Measurements from ENCODE around the gene INS.

INS gene

DNA sequence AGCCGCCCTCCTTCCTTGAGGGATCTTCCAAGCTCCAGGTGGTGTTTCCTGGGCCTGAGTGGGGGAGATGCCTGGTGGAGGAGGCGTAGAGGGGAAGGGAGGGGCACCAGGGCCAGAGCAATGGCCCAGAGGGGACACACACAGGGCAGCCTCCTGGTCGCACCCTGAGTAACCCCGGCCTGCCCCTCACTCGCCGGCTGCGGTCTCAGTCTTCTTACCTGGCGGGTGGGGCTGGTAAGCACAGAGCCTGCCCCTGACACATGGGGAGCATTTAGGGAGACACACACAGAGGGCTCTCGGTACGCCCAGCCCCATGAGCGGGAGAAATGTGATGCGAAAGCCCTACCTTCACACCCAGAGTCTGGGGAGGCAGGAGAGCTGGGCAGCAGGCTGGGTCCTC, 45.7 kb downstream of the INS start:
- DNase-seq, result no peak
- TF ChIP-seq, protein P1, sequence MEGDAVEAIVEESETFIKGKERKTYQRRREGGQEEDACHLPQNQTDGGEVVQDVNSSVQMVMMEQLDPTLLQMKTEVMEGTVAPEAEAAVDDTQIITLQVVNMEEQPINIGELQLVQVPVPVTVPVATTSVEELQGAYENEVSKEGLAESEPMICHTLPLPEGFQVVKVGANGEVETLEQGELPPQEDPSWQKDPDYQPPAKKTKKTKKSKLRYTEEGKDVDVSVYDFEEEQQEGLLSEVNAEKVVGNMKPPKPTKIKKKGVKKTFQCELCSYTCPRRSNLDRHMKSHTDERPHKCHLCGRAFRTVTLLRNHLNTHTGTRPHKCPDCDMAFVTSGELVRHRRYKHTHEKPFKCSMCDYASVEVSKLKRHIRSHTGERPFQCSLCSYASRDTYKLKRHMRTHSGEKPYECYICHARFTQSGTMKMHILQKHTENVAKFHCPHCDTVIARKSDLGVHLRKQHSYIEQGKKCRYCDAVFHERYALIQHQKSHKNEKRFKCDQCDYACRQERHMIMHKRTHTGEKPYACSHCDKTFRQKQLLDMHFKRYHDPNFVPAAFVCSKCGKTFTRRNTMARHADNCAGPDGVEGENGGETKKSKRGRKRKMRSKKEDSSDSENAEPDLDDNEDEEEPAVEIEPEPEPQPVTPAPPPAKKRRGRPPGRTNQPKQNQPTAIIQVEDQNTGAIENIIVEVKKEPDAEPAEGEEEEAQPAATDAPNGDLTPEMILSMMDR (IDR thresholded peaks at IDR 0.05; ENCODE audit: low read depth, low read length, missing control alignments), result no peak
- Histone ChIP-seq H3K36me3 (replicated peaks) (no peaks in the 10 kb centered on the region), H3K27ac (no peak overlapping the region), H3K4me3 (ENCODE audit: low read depth, low read length) (no peak overlapping the region), H3K27me3 (replicated peaks) (no peaks in the 10 kb centered on the region)
- in situ Hi-C loops (cut with HindIII; ENCODE audit: low pct_ligation_motif_present, low sequenced_read_pairs), result no loop called here

DNA sequence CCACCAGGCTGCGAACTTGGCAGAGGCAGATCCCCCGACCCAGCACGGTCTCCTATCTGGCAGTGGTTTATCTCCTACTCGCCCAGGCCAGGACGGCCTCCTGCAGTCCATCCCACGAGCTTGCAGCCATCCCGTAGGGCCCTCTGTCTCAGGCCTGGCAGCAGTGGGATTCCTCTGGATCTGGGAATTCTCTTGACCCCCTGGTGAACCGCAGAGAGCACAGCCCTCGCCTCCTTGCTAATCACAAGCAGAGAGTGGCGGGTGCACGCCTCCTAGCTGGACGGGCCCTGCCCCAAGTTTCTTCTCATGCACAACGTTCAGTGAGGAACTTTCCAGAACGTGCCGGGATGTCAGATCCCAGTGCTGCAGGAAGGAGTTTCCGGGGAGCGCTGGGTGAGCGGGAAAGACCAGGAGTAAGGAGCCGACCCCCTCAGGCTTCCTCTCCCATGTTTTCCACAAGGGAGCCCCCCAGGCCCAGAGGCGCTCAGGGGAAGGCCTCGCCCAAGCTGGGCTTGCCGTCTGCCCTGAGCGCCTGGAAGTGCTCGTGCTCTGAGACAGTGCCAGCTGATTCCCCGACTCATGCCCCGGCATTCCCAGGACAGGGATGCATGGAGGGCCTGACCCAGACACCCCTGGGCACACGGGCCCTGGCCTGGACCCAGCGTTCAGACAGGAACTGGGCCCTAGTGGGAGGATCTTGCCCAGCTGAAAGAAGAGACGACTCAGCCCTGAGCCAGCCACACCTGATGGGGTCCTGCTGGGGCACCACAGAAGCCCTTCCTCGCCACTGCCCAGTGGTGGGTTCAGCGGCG, 46.4 kb downstream of the INS start:
- H3K27ac ChIP-seq, result no peak overlapping the region
- H3K4me3 ChIP-seq (ENCODE audit: low read depth, low read length), result no peak overlapping the region
- H3K36me3 ChIP-seq (replicated peaks), result no peaks in the 10 kb centered on the region
- no peaks in the 10 kb centered on the region for H3K27me3 ChIP-seq (replicated peaks)
- DNase-seq, result no peak
- TF ChIP-seq, protein P1 (IDR thresholded peaks at IDR 0.05; ENCODE audit: low read depth, low read length, missing control alignments), result no peak
- in situ Hi-C loops (cut with HindIII; ENCODE audit: low pct_ligation_motif_present, low sequenced_read_pairs), result no loop called here

DNA sequence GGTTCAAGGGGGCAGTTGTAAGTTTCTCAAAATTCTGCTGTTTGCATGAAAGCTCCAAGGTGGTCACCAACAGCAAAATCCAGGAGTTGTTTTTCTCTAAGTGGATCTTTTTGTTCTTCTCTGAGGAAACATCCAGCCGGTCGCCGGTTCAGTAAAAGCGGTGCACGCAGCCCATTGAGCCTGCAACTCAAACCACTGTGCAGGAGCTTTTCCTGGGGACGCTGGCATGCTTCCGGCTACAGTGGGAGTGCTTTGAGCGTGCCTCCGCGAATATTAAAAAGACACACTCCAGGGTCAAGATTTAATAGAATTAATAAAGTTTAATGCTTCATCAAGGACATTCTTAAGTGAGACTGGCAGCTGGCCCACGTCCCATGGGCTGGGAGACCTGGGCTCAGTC, 47.2 kb downstream of the INS start:
- TF ChIP-seq, protein P1 (IDR thresholded peaks at IDR 0.05; ENCODE audit: low read depth, low read length, missing control alignments), result no peak
- H3K4me3 ChIP-seq (ENCODE audit: low read depth, low read length), result no peak overlapping the region
- in situ Hi-C loops (cut with HindIII; ENCODE audit: low pct_ligation_motif_present, low sequenced_read_pairs), result no loop called here

DNA sequence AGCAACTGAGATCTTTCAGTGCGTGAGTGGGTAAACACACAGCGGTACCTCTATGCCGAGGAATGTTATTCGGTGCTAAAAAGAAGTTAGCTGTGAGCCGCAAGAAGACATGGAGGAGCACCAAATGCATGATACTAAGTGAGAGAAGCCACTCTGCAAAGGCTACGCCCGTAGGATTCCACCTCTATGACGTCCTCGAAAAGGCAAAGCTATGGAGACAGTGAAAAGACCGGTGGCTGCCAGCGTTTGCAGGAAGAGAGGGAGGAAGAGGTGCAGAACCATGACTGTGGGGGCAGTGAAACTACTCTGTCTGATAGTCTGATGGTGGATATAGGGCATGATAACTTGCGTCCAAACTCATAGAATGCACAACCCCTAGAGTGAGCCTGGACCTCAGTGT, 50.5 kb downstream of the INS start:
- H3K27ac ChIP-seq, result no peak overlapping the region
- TF ChIP-seq, protein P1 (IDR thresholded peaks at IDR 0.05; ENCODE audit: low read depth, low read length, missing control alignments), result no peak
- no peaks in the 10 kb centered on the region for H3K36me3 ChIP-seq (replicated peaks)
- in situ Hi-C loops (cut with HindIII; ENCODE audit: low pct_ligation_motif_present, low sequenced_read_pairs), result no loop called here
- H3K4me3 ChIP-seq (ENCODE audit: low read depth, low read length), result no peak overlapping the region
- no peak for DNase-seq
- no peaks in the 10 kb centered on the region for H3K27me3 ChIP-seq (replicated peaks)

More for the DNA sequence above, 47.2 kb downstream of the INS start:
- Histone ChIP-seq H3K27ac (no peak overlapping the region), H3K27me3 (replicated peaks) (no peaks in the 10 kb centered on the region), H3K36me3 (replicated peaks) (no peaks in the 10 kb centered on the region)
- no peak for DNase-seq

Measured in brain microvascular endothelial cell (primary cell).